BE2C (cell line): Measurements from ENCODE around the gene ARHGAP5. TPM values are rescaled to one million over a fixed set of nuclear protein-coding genes. Genes with fewer than 3 reads are reported as not detected.
A peak's percentile ranks its signal among the peaks of the same experiment; 100 is the strongest.

Experiments used
- DNase-seq: peaks from one replicate; pipeline ENCODE4 v3.0.0-alpha.2; 2020
- H3K27me3 ChIP-seq: fragments of 250-450 bp; sonication (Bioruptor Pico); 2 replicates; pipeline ENCODE4 v1.5.1; 2020; ENCODE audit warnings: mild to moderate bottlenecking
- H3K36me3 ChIP-seq: fragments of 250-450 bp; sonication (Bioruptor Pico); 2 replicates; pipeline ENCODE4 v1.5.1; 2020; ENCODE audit warnings: mild to moderate bottlenecking
- H3K4me1 ChIP-seq: fragments of 250-450 bp; sonication (Bioruptor Pico); 2 replicates; pipeline ENCODE4 v1.5.1; 2020
- H3K4me3 ChIP-seq: 2 replicates; pipeline ENCODE4 v1.5.1; 2011; ENCODE audit warnings: low read depth, low read length
- H3K9me3 ChIP-seq: fragments of 250-450 bp; sonication (Bioruptor Pico); 2 replicates; pipeline ENCODE4 v1.5.1; 2020
- polyA plus RNA-seq: library from polyadenylated mRNA; unstranded; fragments of >200 nt; gene quantifications from one replicate; pipeline ENCODE4 v1.2.1, GENCODE V29; 2012; ENCODE audit warnings: low read depth, missing spikeins; ENCODE audit not compliant: insufficient read length, insufficient read depth
- TF ChIP-seq, protein P1 (sequence below): IDR thresholded peaks from 2 replicates; pipeline ENCODE4 v1.5.1; 2012; ENCODE audit warnings: mild to moderate bottlenecking, low read depth, low read length

Gene ARHGAP5, protein sequence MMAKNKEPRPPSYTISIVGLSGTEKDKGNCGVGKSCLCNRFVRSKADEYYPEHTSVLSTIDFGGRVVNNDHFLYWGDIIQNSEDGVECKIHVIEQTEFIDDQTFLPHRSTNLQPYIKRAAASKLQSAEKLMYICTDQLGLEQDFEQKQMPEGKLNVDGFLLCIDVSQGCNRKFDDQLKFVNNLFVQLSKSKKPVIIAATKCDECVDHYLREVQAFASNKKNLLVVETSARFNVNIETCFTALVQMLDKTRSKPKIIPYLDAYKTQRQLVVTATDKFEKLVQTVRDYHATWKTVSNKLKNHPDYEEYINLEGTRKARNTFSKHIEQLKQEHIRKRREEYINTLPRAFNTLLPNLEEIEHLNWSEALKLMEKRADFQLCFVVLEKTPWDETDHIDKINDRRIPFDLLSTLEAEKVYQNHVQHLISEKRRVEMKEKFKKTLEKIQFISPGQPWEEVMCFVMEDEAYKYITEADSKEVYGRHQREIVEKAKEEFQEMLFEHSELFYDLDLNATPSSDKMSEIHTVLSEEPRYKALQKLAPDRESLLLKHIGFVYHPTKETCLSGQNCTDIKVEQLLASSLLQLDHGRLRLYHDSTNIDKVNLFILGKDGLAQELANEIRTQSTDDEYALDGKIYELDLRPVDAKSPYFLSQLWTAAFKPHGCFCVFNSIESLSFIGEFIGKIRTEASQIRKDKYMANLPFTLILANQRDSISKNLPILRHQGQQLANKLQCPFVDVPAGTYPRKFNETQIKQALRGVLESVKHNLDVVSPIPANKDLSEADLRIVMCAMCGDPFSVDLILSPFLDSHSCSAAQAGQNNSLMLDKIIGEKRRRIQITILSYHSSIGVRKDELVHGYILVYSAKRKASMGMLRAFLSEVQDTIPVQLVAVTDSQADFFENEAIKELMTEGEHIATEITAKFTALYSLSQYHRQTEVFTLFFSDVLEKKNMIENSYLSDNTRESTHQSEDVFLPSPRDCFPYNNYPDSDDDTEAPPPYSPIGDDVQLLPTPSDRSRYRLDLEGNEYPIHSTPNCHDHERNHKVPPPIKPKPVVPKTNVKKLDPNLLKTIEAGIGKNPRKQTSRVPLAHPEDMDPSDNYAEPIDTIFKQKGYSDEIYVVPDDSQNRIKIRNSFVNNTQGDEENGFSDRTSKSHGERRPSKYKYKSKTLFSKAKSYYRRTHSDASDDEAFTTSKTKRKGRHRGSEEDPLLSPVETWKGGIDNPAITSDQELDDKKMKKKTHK (N-terminal part only)
- 28.2 TPM for polyA plus RNA-seq

- Histone ChIP-seq H3K36me3 (no peaks in the 10 kb centered on the region), H3K4me1 (peaks cover 5% of the 10 kb centered on the region; the same call in 1 of the 2 replicates)
- DNase-seq: peak; percentile 65
These were observed at the start of gene ARHGAP5 for GRCh38 chr14:32077081-32078022. ARHGAP5 (plus strand) TSS chr14:32077304; CDS start chr14:32090670, 13,366 bp downstream.

DNA sequence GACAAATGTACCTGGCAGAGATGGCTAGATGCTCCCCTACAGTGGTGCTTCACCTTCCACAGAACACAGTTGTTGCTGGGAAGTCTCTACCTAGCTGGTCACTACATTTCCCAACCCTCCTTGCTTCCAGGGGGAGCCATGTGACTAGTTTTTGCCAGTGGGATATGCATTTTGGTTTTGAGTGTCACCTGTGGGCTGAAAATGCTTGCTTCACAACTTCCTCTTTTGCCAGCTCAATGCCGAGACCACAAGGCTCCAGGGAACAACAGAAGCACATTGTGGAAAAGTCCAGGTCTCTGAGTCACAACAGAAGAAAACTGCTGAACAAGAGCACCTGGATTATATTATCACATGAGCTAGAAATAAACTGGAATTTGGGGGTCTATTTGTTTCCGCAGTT lies 48.5 kb upstream of the ARHGAP5 start:
- TF ChIP-seq, protein P1, sequence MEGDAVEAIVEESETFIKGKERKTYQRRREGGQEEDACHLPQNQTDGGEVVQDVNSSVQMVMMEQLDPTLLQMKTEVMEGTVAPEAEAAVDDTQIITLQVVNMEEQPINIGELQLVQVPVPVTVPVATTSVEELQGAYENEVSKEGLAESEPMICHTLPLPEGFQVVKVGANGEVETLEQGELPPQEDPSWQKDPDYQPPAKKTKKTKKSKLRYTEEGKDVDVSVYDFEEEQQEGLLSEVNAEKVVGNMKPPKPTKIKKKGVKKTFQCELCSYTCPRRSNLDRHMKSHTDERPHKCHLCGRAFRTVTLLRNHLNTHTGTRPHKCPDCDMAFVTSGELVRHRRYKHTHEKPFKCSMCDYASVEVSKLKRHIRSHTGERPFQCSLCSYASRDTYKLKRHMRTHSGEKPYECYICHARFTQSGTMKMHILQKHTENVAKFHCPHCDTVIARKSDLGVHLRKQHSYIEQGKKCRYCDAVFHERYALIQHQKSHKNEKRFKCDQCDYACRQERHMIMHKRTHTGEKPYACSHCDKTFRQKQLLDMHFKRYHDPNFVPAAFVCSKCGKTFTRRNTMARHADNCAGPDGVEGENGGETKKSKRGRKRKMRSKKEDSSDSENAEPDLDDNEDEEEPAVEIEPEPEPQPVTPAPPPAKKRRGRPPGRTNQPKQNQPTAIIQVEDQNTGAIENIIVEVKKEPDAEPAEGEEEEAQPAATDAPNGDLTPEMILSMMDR: no peak

More at GRCh38 chr14:32077081-32078022, at the start of gene ARHGAP5:
- TF ChIP-seq, protein P1: no peak
- Histone ChIP-seq H3K4me3 (peak within 1 kb of the TSS; percentile 95), H3K27me3 (no peaks in the 10 kb centered on the region), H3K9me3 (no peaks in the 10 kb centered on the region)

GRCh38 chr14:32033543-32033942 lies 43.6 kb upstream of the ARHGAP5 start:
- Histone ChIP-seq H3K4me1 (no peaks in the 10 kb centered on the region), H3K27me3 (no peaks in the 10 kb centered on the region), H3K9me3 (no peaks in the 10 kb centered on the region), H3K36me3 (no peaks in the 10 kb centered on the region), H3K4me3 (no peak overlapping the region)
- TF ChIP-seq, protein P1: no peak
- DNase-seq: no peak

More for the DNA sequence above, 48.5 kb upstream of the ARHGAP5 start:
- no peaks in the 10 kb centered on the region for H3K4me1 ChIP-seq
- no peak for DNase-seq
- no peaks in the 10 kb centered on the region for H3K27me3 ChIP-seq
- H3K36me3 ChIP-seq: no peaks in the 10 kb centered on the region
- H3K4me3 ChIP-seq: no peak overlapping the region
- no peaks in the 10 kb centered on the region for H3K9me3 ChIP-seq

GRCh38 chr14:32038876-32039275 lies 38.2 kb upstream of the ARHGAP5 start:
- no peak overlapping the region for H3K4me3 ChIP-seq

More at GRCh38 chr14:32038876-32039275, 38.2 kb upstream of the ARHGAP5 start:
- TF ChIP-seq, protein P1: no peak
- peak; percentile 14 for DNase-seq
- Histone ChIP-seq H3K36me3 (no peaks in the 10 kb centered on the region), H3K9me3 (no peaks in the 10 kb centered on the region), H3K4me1 (no peaks in the 10 kb centered on the region), H3K27me3 (no peaks in the 10 kb centered on the region)
